22Rv1 (cell line): ENCODE data around the gene DNAL4.

Source experiments
- H3K27ac ChIP-seq: fragments of 450-650 bp; 2 replicates; pipeline ENCODE4 v1.5.1; 2017
- ZFX ChIP-seq: fragments of 450-650 bp; IDR thresholded peaks from 2 replicates; pipeline ENCODE4 v1.6.1; 2017; ENCODE audit warnings: antibody characterized with exemption, borderline replicate concordance
- TF ChIP-seq, protein P1 (sequence below): fragments of 450-650 bp; IDR thresholded peaks from 2 replicates; pipeline ENCODE4 v1.5.1; 2017; ENCODE audit warnings: mild to moderate bottlenecking

Gene DNAL4

DNA sequence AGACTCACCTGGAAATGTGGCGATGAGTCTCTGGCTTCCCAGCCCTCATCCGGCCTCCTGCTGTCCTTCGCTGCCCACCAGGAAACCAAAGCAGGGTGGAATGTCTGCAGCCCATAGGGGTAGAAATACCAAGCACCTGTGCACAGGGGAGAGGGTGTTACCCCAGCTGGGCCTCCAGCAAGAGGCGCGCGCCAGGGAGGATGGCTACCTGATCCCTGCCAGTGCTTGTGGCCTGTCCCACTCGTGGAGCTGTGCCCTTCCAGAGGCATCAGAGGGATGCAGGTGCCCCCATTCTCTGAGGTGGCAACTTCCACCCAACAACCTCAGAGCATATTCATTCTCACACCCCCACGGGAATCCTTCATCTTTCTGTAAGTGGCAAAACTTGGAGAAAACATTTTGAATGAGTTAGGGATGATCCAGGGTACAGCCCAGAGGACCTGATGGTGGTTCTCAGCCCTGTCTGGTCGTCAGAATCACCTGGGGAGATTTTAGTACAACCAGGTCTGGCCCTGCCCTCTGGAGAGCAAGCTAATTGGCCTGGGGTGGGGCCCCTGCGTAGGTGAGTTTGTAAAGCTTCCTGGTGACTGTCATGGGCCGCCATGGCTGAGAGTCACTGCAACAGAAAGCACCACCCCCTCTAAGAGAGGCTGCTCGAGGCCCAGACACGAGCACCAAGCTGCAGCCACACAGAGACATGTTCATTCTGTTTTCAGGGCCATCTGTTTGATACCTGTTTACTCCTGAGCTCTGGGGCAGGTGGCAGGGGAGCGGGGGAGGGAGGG lies 48.1 kb downstream of the DNAL4 start:
- no peak overlapping the region for H3K27ac ChIP-seq
- TF ChIP-seq, protein P1, sequence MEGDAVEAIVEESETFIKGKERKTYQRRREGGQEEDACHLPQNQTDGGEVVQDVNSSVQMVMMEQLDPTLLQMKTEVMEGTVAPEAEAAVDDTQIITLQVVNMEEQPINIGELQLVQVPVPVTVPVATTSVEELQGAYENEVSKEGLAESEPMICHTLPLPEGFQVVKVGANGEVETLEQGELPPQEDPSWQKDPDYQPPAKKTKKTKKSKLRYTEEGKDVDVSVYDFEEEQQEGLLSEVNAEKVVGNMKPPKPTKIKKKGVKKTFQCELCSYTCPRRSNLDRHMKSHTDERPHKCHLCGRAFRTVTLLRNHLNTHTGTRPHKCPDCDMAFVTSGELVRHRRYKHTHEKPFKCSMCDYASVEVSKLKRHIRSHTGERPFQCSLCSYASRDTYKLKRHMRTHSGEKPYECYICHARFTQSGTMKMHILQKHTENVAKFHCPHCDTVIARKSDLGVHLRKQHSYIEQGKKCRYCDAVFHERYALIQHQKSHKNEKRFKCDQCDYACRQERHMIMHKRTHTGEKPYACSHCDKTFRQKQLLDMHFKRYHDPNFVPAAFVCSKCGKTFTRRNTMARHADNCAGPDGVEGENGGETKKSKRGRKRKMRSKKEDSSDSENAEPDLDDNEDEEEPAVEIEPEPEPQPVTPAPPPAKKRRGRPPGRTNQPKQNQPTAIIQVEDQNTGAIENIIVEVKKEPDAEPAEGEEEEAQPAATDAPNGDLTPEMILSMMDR: no peak
- TF ChIP-seq ZFX: no peak

DNA sequence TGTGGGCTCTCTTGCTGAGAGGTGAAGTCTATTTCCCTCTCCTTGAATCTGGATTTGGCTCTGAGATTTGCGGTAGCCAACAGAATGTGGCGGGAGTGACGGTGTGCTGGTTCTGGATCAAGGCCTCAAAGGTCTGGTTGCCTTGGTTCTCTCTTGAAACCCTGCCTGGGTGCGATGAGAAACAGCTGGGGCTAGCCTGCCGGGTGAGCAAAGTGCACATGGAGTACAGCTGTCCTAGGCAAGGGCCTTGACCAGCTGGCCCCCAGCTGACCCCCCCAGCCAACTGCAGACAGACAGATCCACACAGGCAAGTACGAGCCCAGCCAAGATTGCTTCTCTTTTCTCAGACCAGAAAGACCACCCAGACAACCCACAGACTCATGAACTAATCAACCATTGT lies 49.0 kb downstream of the DNAL4 start:
- TF ChIP-seq, protein P1: no peak
- no peak for TF ChIP-seq ZFX
- H3K27ac ChIP-seq: no peak overlapping the region

DNA sequence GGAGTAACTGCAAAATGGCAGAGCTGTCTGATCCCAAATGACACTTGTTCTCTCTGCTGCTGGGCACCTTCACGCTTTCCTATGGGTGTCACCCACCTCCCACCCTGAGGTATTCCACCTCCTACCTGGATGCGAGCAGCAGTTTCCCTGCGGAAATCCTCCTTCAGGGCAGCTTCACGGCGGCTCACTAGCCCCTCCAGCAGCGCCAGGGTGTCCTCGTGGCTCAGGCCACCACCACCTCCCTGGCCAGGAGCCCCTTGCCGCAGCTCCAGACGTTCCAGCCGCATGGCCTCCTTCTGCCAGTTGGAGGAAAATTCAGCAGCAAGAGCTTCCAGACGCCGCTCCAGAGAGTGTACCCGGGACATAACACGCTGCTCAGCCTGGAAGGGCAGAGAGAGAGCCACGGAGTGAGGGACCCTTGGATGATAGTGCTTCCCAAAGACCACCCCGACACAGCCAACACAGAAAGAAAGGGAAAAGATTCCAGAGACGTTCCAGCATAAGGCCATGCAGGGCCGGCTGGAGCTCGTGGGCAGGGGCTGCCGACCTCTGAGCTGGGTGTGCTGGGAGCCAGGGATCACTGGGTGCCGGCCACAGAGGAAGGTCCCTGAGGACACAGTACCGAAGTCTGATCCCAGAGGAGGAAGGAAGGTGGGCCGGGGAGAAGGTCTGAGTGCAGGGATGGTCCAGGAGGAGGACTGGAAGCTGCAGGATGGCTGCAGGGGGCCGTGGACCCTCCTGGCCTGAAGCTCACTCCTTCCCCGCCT lies 51.6 kb downstream of the DNAL4 start:
- H3K27ac ChIP-seq: no peak overlapping the region
- TF ChIP-seq, protein P1: no peak
- no peak for TF ChIP-seq ZFX

DNA sequence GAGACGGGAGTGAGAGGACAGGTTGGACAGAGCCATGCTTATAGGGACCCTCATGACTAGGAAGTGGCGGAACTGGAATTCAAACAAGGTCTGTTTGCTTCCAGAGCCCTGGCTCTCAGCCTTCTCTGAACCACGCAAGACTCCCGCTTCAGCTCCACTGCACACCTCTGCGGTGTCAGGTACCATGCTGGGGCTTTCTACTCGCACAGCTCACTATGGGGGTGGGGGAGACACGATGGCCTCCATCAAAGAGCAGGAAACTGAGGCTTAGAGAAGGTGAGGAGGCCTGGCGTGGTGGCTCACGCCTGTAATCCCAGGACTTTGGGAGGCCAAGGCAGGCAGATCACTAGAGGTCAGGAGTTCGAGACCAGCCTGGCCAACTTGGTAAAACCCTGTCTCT lies 52.4 kb downstream of the DNAL4 start:
- H3K27ac ChIP-seq: no peak overlapping the region
- no peak for TF ChIP-seq ZFX
- TF ChIP-seq, protein P1: no peak

DNA sequence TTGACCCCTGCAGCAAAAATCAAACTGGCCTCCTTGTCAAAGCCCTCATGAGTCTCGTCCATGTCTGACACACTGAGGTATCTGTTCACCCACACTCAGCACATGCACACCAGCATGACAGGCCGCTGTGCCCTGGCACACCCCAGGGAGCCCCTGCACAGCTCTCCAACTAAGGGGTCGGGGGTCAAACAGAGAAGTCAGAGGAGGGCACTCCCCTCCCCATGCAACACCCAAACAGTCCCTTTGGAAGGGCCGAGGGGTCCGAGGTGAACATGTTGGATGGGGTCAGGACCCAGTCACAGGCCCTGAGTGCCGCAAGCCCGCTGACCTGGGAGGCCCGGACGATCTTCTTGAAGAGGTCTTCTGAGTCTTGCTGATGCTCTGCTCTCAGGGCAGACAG lies 52.8 kb downstream of the DNAL4 start:
- no peak for TF ChIP-seq ZFX
- TF ChIP-seq, protein P1: no peak
- no peak overlapping the region for H3K27ac ChIP-seq

DNA sequence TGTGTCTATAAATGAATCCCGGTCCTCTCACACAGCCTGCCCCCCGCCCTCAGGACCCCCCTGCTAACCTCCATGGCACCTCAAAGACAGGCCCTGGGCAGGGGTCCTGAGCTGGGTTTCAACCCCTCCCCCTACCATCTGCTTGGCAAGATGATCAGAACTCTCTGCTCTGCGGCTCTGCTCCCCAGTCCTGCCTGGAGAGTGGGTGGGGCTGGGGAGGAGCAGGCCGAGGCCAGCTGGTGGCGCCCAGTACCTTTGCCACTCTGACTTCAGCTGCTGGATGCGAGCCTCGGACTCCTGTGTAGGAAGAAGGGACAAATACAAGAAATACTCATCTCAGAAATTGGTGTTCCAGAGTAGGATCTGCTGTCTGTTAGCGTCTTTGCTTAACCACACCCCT lies 53.2 kb downstream of the DNAL4 start:
- no peak overlapping the region for H3K27ac ChIP-seq
- TF ChIP-seq, protein P1: no peak
- TF ChIP-seq ZFX: no peak

DNA sequence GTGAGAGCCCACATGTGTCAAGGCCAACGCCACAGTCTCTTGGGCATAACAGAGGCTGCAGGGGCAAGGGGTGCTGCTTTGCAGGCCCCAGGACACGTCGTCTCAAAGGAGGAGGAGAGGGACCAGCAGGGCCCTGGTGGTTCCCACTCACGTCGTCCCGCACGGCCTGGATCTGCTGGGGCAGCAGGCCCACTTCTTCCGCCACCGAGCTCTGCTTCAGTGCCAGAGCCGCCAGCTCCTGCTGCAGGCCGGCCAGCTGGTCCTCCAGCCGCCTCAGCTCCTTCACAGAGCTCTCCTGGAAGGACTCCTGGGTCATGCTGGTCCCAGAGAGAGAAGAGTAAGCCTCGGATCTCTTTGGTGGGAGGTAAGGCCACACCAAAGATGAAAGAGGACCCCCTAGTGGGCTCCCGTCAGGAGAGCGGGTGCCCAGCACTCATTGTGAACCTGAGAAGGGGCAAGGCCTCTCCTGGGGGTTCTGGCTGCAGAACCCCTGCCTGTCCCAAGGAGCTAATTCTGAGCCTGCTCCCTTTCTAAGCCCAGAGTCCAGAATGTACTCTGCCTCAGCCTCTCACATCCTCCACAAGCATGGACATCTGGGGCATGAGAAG lies 53.7 kb downstream of the DNAL4 start:
- no peak overlapping the region for H3K27ac ChIP-seq
- TF ChIP-seq, protein P1: no peak
- no peak for TF ChIP-seq ZFX
